Fibroblast of mammary gland (primary cell): ENCODE results near the gene ARPC3.

Experiments
- DNase-seq: peaks from one replicate; pipeline ENCODE4 v3.0.0-alpha.2; 2010; ENCODE audit warnings: low read depth
- H3K4me3 ChIP-seq: 2 replicates; pipeline ENCODE4 v1.5.1; 2011; ENCODE audit warnings: low read depth, mild to moderate bottlenecking, low read length, moderate library complexity; ENCODE audit not compliant: control insufficient read depth
- TF ChIP-seq, protein P1 (sequence below): conservative IDR thresholded peaks from 2 replicates; pipeline ENCODE4 v1.5.1; 2011; ENCODE audit warnings: low read depth, low read length, inconsistent platforms; ENCODE audit not compliant: control insufficient read depth, insufficient read depth

The ARPC3 gene

DNA sequence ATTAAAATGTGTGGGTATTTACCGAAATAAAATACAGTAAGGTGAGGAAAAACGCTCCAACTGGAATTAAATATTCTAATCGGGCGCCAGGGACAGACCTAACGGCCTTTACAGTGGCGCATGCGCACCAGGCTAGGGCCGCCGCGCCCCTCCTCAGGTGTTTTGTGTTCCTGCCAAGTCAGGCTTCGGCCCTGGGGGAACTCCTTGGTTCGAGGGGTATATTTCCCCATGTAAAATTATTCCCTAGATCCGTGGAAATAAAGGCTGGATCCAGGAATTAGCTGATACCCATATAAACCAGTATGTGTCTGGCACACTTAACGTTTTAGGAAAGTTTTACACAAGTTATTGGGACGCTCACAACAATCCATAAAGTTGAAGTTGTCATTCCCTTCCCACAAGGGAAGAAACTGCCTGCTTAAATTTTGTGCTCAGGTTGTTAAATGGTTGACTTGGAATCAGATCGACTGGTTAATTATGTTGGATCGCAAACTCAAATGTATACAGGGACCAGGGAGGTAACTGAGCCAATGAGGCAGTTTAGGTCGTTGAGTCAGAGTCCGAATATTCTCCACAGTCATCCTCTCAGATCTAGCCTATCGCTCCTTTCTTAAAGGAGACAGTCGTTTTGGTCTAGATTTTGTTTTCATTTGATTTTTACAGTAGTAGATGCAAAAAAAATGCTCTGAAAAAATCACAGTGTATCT is 46.0 kb downstream of the ARPC3 start:
- peak; percentile 56 for DNase-seq
- TF ChIP-seq, protein P1, sequence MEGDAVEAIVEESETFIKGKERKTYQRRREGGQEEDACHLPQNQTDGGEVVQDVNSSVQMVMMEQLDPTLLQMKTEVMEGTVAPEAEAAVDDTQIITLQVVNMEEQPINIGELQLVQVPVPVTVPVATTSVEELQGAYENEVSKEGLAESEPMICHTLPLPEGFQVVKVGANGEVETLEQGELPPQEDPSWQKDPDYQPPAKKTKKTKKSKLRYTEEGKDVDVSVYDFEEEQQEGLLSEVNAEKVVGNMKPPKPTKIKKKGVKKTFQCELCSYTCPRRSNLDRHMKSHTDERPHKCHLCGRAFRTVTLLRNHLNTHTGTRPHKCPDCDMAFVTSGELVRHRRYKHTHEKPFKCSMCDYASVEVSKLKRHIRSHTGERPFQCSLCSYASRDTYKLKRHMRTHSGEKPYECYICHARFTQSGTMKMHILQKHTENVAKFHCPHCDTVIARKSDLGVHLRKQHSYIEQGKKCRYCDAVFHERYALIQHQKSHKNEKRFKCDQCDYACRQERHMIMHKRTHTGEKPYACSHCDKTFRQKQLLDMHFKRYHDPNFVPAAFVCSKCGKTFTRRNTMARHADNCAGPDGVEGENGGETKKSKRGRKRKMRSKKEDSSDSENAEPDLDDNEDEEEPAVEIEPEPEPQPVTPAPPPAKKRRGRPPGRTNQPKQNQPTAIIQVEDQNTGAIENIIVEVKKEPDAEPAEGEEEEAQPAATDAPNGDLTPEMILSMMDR: no peak

DNA sequence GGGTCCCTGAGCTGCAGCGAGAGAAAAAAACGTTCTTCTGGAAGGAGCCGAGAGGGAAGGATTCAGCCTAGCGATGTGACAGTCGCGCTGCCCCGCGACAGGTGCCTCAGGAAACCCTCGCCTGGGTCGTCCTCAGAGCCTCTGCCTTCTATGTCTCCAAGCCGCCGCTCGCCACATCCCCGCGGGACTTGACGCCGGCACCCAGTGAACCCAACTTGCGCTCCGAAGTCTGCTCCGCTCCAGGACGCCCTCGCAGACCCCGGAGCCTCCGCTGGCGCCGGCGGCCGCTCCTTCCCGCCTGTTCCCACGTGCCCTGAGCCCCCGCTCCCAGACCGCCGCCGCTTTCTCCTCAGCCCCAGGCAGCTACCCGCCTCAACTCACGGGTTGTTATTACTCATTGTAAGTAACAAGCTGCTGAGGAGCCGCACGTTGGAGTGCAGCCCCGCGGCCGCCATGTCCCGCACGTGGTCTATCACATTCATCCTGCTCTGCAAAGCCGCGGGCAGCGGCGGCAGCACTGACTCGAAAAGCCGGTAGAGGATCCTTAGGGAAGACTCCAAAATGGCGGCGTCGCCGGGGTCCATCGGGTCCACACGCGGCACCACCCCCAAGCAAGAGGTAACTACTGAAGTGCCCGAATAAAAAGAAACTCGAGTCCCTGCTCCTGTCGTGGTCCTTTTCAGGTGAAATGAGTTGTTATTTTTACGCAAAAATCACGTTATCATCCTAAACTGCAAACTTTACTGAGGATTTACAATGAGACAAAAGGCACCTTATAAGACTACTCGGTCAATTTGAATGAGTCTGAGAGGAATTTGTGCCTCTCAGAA is 46.8 kb downstream of the ARPC3 start, which contains the start of gene ANAPC7:
ANAPC7 (minus strand) TSS at position 563 of the 830 bp plus-strand sequence; CDS start at position 482, 81 bp downstream.
- DNase-seq: peak; percentile 88
- TF ChIP-seq, protein P1: no peak
- peak within 1 kb of the TSS; percentile 90 for H3K4me3 ChIP-seq

More for the DNA sequence above, 46.0 kb downstream of the ARPC3 start:
- H3K4me3 ChIP-seq: peak overlapping the region; percentile 90
